ACC112 (cell line): ENCODE measurements around the gene DOCK3.

ENCODE experiments used
- H2AFZ ChIP-seq: fragments of 200-600 bp; sonication (generic); one replicate; pipeline ENCODE4 v1.6.0; 2017; ENCODE audit warnings: antibody characterized with exemption, low read length; ENCODE audit not compliant: unreplicated experiment
- H3K27ac ChIP-seq: fragments of 200-600 bp; sonication (generic); 2 replicates; pipeline ENCODE4 v1.5.1; 2014; ENCODE audit warnings: low read depth, mild to moderate bottlenecking, antibody characterized with exemption, low read length, moderate library complexity
- H3K27me3 ChIP-seq: fragments of 200-600 bp; sonication (generic); 2 replicates; pipeline ENCODE4 v1.6.1; 2014; ENCODE audit warnings: mild to moderate bottlenecking, antibody characterized with exemption, low read length, moderate library complexity, mixed read lengths; ENCODE audit not compliant: insufficient read depth
- H3K36me3 ChIP-seq: fragments of 200-600 bp; sonication (generic); 2 replicates; pipeline ENCODE4 v1.6.1; 2016; ENCODE audit warnings: mild to moderate bottlenecking, antibody characterized with exemption, low read length, moderate library complexity, mixed read lengths; ENCODE audit not compliant: insufficient read depth
- H3K4me1 ChIP-seq: fragments of 200-600 bp; sonication (generic); one replicate; pipeline ENCODE4 v1.6.1; 2016; ENCODE audit warnings: low read length, mixed read lengths; ENCODE audit not compliant: insufficient read depth, unreplicated experiment, control insufficient read depth
- H3K4me3 ChIP-seq: fragments of 200-600 bp; sonication (generic); 2 replicates; pipeline ENCODE4 v1.5.1; 2014; ENCODE audit warnings: mild to moderate bottlenecking, low read depth, low read length
- H3K79me2 ChIP-seq: fragments of 200-600 bp; sonication (generic); one replicate; pipeline ENCODE4 v1.6.0; 2016; ENCODE audit warnings: low read length; ENCODE audit not compliant: control insufficient read depth, unreplicated experiment, insufficient read depth

DOCK3 gene

GRCh38 chr3:50637011-50637410 is 37.7 kb upstream of the DOCK3 start:
- H2AFZ ChIP-seq = no peak overlapping the region
- no peak overlapping the region for H3K4me3 ChIP-seq
- H3K27ac ChIP-seq = no peak overlapping the region
- H3K36me3 ChIP-seq = 0 out of 2 replicates have a peak, but pooled peaks cover 2% of the 10 kb centered on the region
- H3K27me3 ChIP-seq = no peaks in the 10 kb centered on the region
- H3K79me2 ChIP-seq = peaks cover 33% of the 10 kb centered on the region
- H3K4me1 ChIP-seq = peaks cover 40% of the 10 kb centered on the region

GRCh38 chr3:50637945-50638344 is 36.8 kb upstream of the DOCK3 start:
- Histone ChIP-seq H3K36me3 (0 out of 2 replicates have a peak, but pooled peaks cover 2% of the 10 kb centered on the region), H3K79me2 (peaks cover 26% of the 10 kb centered on the region), H2AFZ (no peak overlapping the region), H3K27me3 (no peaks in the 10 kb centered on the region), H3K4me3 (no peak overlapping the region), H3K27ac (no peak overlapping the region), H3K4me1 (peaks cover 34% of the 10 kb centered on the region)

- Histone ChIP-seq H3K36me3 (0 out of 2 replicates have a peak, but pooled peaks cover 2% of the 10 kb centered on the region), H3K79me2 (peaks cover 23% of the 10 kb centered on the region), H2AFZ (no peak overlapping the region), H3K4me1 (peaks cover 34% of the 10 kb centered on the region), H3K27ac (peak overlapping the region; percentile 31), H3K4me3 (no peak overlapping the region), H3K27me3 (no peaks in the 10 kb centered on the region)
Observed at GRCh38 chr3:50639055-50639494, 35.7 kb upstream of the DOCK3 start.

GRCh38 chr3:50642382-50642781 is 32.3 kb upstream of the DOCK3 start:
- Histone ChIP-seq H3K4me1 (peaks cover 20% of the 10 kb centered on the region), H3K79me2 (peaks cover 11% of the 10 kb centered on the region), H3K36me3 (peaks cover 2% of the 10 kb centered on the region; the same call in 1 of the 2 replicates), H3K27ac (no peak overlapping the region), H3K4me3 (no peak overlapping the region), H3K27me3 (no peaks in the 10 kb centered on the region), H2AFZ (no peak overlapping the region)

- Histone ChIP-seq H2AFZ (no peak overlapping the region), H3K79me2 (no peaks in the 10 kb centered on the region), H3K36me3 (peaks cover 2% of the 10 kb centered on the region; the same call in 1 of the 2 replicates), H3K27ac (no peak overlapping the region), H3K27me3 (no peaks in the 10 kb centered on the region), H3K4me1 (no peaks in the 10 kb centered on the region), H3K4me3 (no peak overlapping the region)
Observed at GRCh38 chr3:50644561-50644960, 30.2 kb upstream of the DOCK3 start.

GRCh38 chr3:50645378-50645777 is 29.3 kb upstream of the DOCK3 start:
- Histone ChIP-seq H3K4me1 (no peaks in the 10 kb centered on the region), H3K36me3 (peaks cover 2% of the 10 kb centered on the region; the same call in 1 of the 2 replicates), H3K27me3 (no peaks in the 10 kb centered on the region), H3K79me2 (no peaks in the 10 kb centered on the region), H2AFZ (no peak overlapping the region), H3K27ac (no peak overlapping the region), H3K4me3 (no peak overlapping the region)

GRCh38 chr3:50648313-50648712 is 26.4 kb upstream of the DOCK3 start:
- Histone ChIP-seq H2AFZ (no peak overlapping the region), H3K4me3 (no peak overlapping the region), H3K4me1 (no peaks in the 10 kb centered on the region), H3K27me3 (no peaks in the 10 kb centered on the region), H3K79me2 (no peaks in the 10 kb centered on the region), H3K36me3 (no peaks in the 10 kb centered on the region; the same call in 1 of the 2 replicates), H3K27ac (no peak overlapping the region)

- H3K36me3 ChIP-seq = no peaks in the 10 kb centered on the region; the same call in 1 of the 2 replicates
- H3K27ac ChIP-seq = no peak overlapping the region
- no peaks in the 10 kb centered on the region for H3K79me2 ChIP-seq
- H3K4me1 ChIP-seq = no peaks in the 10 kb centered on the region
- no peaks in the 10 kb centered on the region for H3K27me3 ChIP-seq
- no peak overlapping the region for H3K4me3 ChIP-seq
- no peak overlapping the region for H2AFZ ChIP-seq
Observed at GRCh38 chr3:50648944-50649343, 25.8 kb upstream of the DOCK3 start.

- no peak overlapping the region for H2AFZ ChIP-seq
- no peaks in the 10 kb centered on the region for H3K79me2 ChIP-seq
- H3K27me3 ChIP-seq = no peaks in the 10 kb centered on the region
- H3K27ac ChIP-seq = no peak overlapping the region
- no peak overlapping the region for H3K4me3 ChIP-seq
- H3K4me1 ChIP-seq = no peaks in the 10 kb centered on the region
- H3K36me3 ChIP-seq = no peaks in the 10 kb centered on the region; the same call in 1 of the 2 replicates
Observed at GRCh38 chr3:50649451-50649931, 25.2 kb upstream of the DOCK3 start.

GRCh38 chr3:50650018-50650417 is 24.7 kb upstream of the DOCK3 start:
- Histone ChIP-seq H2AFZ (no peak overlapping the region), H3K79me2 (no peaks in the 10 kb centered on the region), H3K27ac (no peak overlapping the region), H3K36me3 (no peaks in the 10 kb centered on the region; the same call in 1 of the 2 replicates), H3K4me1 (peaks cover 4% of the 10 kb centered on the region), H3K4me3 (no peak overlapping the region), H3K27me3 (no peaks in the 10 kb centered on the region)

- Histone ChIP-seq H3K4me3 (no peak overlapping the region), H3K4me1 (peaks cover 4% of the 10 kb centered on the region), H3K27me3 (no peaks in the 10 kb centered on the region), H2AFZ (no peak overlapping the region), H3K27ac (no peak overlapping the region), H3K36me3 (no peaks in the 10 kb centered on the region; the same call in 1 of the 2 replicates), H3K79me2 (no peaks in the 10 kb centered on the region)
Observed at GRCh38 chr3:50651445-50651844, 23.3 kb upstream of the DOCK3 start.
